ENCODE measurements around the gene MBD3L1.
A peak's percentile ranks its signal among the peaks of the same experiment; 100 is the strongest.

The MBD3L1 gene

GRCh38 chr19:8832132-8833021 lies at the start of gene MBD3L1, which contains the start of gene ZNF558:
Gene MBD3L1, plus strand, starts transcription at chr19:8832377. Its CDS starts 10,302 bp downstream, at chr19:8842679.
Gene ZNF558, minus strand, starts transcription at chr19:8832304. Its CDS starts 9,645 bp downstream, at chr19:8822659.
- peak; percentile 98 for DNase-seq

- no peak for DNase-seq
Observed at GRCh38 chr19:8794823-8795222, 37.4 kb upstream of the MBD3L1 start.

DNA sequence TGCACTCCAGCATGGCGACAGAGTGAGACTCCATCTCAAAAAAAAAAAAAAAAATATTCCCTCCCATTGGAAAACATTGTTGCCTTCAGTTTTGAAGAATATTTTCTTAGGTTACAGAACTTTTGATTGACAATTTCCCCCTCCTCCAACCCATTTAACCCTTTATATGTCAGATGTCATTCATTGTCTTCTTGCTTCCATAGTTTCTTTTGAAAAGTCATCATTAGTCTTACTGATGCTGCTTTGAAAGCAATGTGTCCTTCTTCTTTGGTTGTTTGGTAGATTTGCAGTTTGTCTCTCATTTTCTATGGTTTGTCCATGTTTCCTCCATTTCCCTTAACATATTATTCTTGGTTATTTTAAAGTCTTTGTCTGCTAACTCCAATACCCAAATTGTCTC lies 25.5 kb upstream of the MBD3L1 start:
- DNase-seq = no peak

DNA sequence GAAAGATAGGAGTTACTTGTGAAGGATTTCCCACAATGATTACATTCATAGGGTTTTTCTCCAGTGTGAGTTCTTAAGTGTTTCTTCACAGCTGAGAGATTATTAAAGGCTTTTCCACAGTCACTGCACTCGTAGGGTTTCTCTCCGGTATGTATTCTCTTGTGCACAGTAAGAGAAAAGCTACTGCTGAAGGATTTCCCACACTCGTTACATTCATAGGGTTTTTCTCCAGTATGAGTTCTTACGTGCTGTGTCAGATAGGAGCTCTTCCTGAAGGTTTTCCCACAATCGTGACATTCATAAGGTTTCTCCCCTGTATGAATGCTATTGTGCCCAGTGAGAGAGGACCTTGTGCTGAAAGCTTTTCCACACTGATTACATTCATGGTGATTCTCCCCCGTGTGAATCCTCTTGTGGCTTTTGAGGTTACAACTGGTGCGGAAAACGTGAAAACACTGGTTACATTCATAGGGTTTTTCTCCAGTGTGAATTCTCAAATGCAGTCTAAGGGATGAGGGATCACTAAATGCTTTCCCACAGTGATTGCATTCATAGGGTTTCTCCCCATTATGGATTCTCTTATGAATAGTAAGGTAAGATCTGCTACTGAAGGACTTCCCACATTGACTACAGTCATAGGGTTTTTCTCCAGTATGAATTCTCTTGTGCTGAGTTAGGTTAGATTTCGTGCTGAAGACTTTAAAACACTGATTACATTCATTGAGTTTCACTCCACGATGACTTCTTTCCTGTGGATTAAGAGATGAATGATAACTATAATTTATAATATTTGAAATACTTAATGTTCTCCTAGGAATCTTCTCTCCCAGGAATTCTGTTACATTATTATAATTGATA lies 20.6 kb upstream of the MBD3L1 start:
- no peak for DNase-seq

DNA sequence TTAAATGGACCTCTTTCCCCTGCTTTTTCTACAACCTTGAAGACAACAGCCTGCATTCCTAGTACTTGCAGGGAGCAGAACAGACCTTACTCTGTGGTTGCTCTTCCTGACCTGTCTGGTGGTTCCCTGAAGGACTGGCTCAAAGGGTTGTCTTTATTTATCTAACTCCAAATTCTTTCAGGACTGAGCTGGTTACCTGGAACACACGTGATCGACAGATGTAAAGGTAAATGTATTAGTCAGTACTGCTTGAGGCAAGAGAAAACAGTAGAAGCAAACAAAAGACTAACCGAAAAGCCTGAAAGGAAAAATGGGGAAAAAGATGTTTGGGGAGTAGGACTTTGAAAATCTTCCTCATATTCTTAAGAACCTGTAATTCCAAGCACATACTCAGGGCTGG lies 18.0 kb upstream of the MBD3L1 start:
- DNase-seq = no peak

GRCh38 chr19:8815780-8816179 lies 16.4 kb upstream of the MBD3L1 start:
- DNase-seq = no peak

- DNase-seq = no peak
Observed at GRCh38 chr19:8820234-8820633, 11.9 kb upstream of the MBD3L1 start.

- no peak for DNase-seq
Observed at GRCh38 chr19:8821748-8822241, 10.4 kb upstream of the MBD3L1 start.

- DNase-seq = no peak
Observed at GRCh38 chr19:8826371-8826770, 5.8 kb upstream of the MBD3L1 start.

DNA sequence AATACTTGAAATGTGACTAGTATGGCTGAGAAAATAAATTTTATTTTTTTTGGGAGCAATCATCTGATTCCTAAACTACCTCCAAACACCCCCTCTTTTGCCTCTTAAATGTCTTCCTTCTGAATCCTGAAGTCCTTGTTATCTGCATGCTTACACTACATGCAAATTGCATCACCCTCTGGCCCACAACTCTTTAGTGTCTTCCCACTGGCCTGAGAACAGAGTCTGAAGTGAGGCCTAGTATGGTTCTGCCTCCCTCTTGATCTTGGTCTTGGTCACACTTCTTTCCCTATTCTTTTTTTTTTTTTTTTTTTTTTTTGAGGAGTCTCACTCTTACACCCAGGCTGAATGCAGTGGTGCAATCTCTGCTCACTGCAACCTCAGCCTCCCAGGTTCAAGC lies 4.9 kb upstream of the MBD3L1 start:
- DNase-seq = no peak

- DNase-seq = no peak
Observed at GRCh38 chr19:8831373-8831772, 804 bp upstream of the MBD3L1 start.

- no peak for DNase-seq
Observed at GRCh38 chr19:8831832-8832131, 395 bp upstream of the MBD3L1 start.

DNA sequence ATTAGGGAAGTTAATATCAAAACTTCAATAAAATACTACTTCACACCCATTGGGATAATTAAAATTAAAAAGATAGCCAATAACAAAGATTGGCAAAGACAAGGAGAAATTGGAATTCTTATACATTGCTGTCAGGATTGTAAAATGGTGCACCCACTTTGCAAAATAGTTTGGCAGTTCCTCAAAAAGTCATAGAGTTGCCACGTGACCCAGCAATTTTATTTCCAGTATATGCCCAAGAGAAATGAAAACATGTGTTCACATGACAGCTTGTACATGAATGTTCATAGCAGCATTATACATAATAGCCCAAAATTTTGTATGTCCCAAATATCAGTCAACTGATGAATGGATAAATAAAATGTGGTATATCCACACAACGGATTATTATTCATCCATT lies 3.3 kb downstream of the MBD3L1 start:
- no peak for DNase-seq

- DNase-seq = no peak
Observed at GRCh38 chr19:8835877-8836276, 3.7 kb downstream of the MBD3L1 start.

DNA sequence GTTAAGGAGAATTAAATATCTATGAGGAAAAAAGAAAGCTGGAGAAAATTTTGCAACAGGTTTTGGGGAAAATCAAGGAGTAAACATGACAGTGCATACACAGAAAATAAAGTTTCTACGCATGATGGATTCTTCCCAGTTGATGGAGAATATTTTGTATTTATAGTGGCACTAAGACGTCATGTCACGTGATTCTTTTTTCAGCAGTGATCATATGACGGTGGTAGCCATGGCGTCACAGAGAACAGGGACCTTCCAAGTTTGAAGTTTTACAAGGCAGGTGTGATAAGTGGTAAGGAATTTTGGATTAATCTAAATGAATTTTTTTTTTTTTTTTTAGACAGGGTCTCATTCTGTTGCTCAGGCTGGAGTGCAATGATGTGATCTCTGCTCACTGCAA lies 8.5 kb downstream of the MBD3L1 start:
- no peak for DNase-seq

DNA sequence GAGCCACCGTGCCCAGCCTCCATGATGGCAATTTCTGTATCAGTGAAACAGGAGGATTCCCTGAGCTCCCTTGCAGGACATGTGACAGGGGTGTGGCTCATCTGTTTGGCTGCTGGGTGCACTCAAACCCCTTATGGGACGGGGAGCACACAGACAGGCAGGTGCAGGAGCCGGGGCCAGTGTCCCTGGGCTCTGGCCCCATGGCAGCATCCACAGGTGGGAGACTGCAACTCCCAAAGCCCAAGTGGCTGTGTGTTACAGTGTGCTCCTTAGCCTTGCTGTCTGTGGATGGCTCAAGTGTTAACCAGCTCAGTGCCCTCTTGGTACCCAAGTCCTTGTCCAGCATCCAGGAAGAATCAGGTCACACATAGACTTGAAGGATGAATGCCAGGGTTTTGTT lies 14.6 kb downstream of the MBD3L1 start:
- no peak for DNase-seq

GRCh38 chr19:8849232-8849631 lies 17.1 kb downstream of the MBD3L1 start:
- no peak for DNase-seq

DNA sequence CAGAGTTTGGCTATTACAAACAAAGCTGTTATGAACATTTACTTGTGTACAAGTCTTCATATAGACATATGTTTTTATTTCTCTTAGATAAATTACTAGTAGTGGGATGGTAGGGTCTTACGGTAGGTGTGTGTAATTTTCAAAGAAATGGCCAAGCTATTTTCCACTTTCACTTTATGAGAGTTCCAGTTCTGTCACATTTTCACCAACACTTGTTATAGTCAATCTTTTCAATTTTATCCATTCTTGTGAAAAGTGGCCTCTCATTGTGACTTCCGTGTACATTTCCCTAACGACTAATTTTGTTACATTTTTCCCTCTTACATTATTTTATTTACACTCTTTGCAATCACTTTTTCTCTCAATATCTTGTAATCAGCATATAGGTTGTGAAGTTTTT lies 18.3 kb downstream of the MBD3L1 start:
- no peak for DNase-seq

DNA sequence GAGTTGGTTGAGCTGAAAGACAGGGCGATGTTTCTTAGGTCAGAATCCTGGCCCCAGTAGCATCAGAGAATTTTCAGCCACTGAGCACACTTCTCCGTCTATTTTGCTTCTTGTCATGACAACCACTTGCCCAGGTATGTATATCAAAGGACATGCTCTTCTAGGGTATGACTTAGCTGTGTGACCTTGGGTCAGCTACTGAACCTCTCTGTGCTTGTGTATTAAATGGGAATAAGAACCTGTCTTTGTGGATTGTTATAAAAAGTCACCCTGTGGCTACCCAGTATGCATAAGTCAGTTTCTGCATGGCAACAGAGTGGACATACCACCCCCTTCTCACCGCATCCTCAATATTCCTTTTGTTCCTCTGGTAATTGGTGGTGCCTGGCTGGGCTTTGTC lies 26.1 kb downstream of the MBD3L1 start:
- DNase-seq = no peak

DNA sequence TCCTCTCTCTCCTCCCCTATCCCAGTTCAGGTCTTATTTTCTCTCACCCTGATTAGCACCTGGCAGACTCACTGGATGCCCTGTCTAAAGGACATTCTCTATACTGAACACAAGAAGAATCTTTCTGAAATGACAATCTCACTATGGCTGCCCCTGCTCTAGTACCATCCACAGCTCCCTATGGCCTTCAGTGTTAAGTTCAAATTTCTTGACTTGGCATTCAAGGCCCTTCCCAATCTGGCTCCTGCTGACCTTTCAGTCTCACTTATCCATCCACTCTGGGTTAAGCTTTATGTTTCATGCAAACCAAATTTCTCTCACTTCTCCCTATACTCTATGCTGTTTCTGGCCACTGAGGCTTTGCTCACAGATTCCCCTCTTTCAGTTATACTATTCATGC lies 34.2 kb downstream of the MBD3L1 start:
- DNase-seq = no peak

- no peak for DNase-seq
Observed at GRCh38 chr19:8877854-8878705, 45.9 kb downstream of the MBD3L1 start.

GRCh38 chr19:8880868-8881488 lies 48.8 kb downstream of the MBD3L1 start:
- no peak for DNase-seq
